HCT116 (cell line): Measurements from ENCODE around the gene LTB4R2. TPM values are rescaled to one million over a fixed set of nuclear protein-coding genes. Genes with fewer than 3 reads are reported as not detected.

Source experiments
- ATAC-seq: fragments of 200-7000 bp; cut with Tn5 transposase; 2 replicates; pipeline ENCODE4 v1.9.1; 2020; ENCODE audit warnings: mild to moderate bottlenecking, moderate library complexity
- BruUV-seq: library from RNA; stranded (reverse); fragments of 400-500 nt; replicated peaks from 2 replicates; lab custom pipeline; 2021; lab: Mats Ljungman, UMichigan
- CTCF ChIA-PET: fragments of 300-600 bp; sonication (Branson Sonifier 250); formaldehyde crosslinking; loops from one replicate; lab custom pipeline; 2021; ENCODE audit warnings: antibody characterized with exemption; lab: Charles Lee
- POLR2A ChIA-PET: fragments of 300-600, 350-600 bp; sonication (Branson Sonifier 250); formaldehyde crosslinking; loops from one replicate; lab custom pipeline; 2021; ENCODE audit warnings: antibody characterized with exemption; lab: Charles Lee
- RAD21 ChIA-PET, 2 experiments: fragments of 300-600 bp; sonication (Branson Sonifier 250); formaldehyde crosslinking; loops; one replicate each; lab custom pipeline; 2023; ENCODE audit warnings: low total read pairs in 2 of 2; ENCODE audit not compliant: uncharacterized antibody in 2 of 2, unreplicated experiment in 2 of 2, low non-redundant PET in 1 of 2; lab: Charles Lee
- DNase-seq: peaks from one replicate; pipeline ENCODE4 v3.0.0-alpha.2; 2010; ENCODE audit warnings: low read depth, low spot score
- H2AFZ ChIP-seq: fragments of 200-600 bp; shearing (Covaris generic), sonication (generic); 2 replicates; pipeline ENCODE4 v1.6.1; 2017; ENCODE audit warnings: low read depth, mixed run types, mixed read lengths, antibody characterized with exemption, low read length; ENCODE audit not compliant: poor library complexity, severe bottlenecking
- H3K27ac ChIP-seq: 2 replicates; pipeline ENCODE4 v1.5.1; 2012; ENCODE audit warnings: low read depth, low read length
- H3K27me3 ChIP-seq: fragments of 200-600 bp; sonication (generic); 2 replicates; pipeline ENCODE4 v1.6.1; 2016; ENCODE audit warnings: mixed run types, low read length, mixed read lengths; ENCODE audit not compliant: insufficient read depth
- H3K36me3 ChIP-seq, 2 experiments: fragments of 200-500 bp in 1 of 2; fragments of 200-600 bp in 1 of 2; sonication (Bioruptor generic) in 1 of 2; sonication (generic) in 1 of 2; 2 replicates each; pipeline versions ENCODE4 v1.5.1 to v1.6.1; 2014 to 2016; ENCODE audit warnings: low read length in 2 of 2, inconsistent platforms in 1 of 2, mixed read lengths in 1 of 2, mixed run types in 1 of 2; ENCODE audit not compliant: insufficient read depth in 2 of 2, control insufficient read depth in 1 of 2
- H3K4me1 ChIP-seq, 2 experiments: fragments of 200-600 bp in 1 of 2; sonication (generic) in 1 of 2; 2 replicates each; pipeline versions ENCODE4 v1.5.1 to v1.6.1; 2012 to 2017; ENCODE audit warnings: low read length in 2 of 2, inconsistent platforms in 1 of 2, mild to moderate bottlenecking in 1 of 2, mixed read lengths in 1 of 2, mixed run types in 1 of 2, moderate library complexity in 1 of 2; ENCODE audit not compliant: insufficient read depth in 2 of 2, control insufficient read depth in 1 of 2
- H3K4me2 ChIP-seq: fragments of 200-600 bp; sonication (generic); 2 replicates; pipeline ENCODE4 v1.6.1; 2017; ENCODE audit warnings: mixed run types, low read length, mixed read lengths
- H3K4me3 ChIP-seq, 2 experiments: fragments of 200-600 bp in 1 of 2; sonication (generic) in 1 of 2; replicated peaks in 1 of 2; 2 replicates each; pipeline ENCODE4 v1.5.1; 2011 to 2016; ENCODE audit warnings: low read length in 2 of 2, control low read depth in 1 of 2, low read depth in 1 of 2, mild to moderate bottlenecking in 1 of 2, mixed read lengths in 1 of 2, mixed run types in 1 of 2
- H3K79me2 ChIP-seq: fragments of 200-600 bp; sonication (generic); 2 replicates; pipeline ENCODE4 v1.6.1; 2017; ENCODE audit warnings: mild to moderate bottlenecking, mixed run types, low read length, moderate library complexity, mixed read lengths; ENCODE audit not compliant: insufficient read depth
- H3K9ac ChIP-seq: fragments of 200-600 bp; sonication (generic); 2 replicates; pipeline ENCODE4 v1.6.1; 2016; ENCODE audit warnings: low read length, mixed read lengths
- H3K9me2 ChIP-seq: fragments of 200-600 bp; sonication (generic), shearing (Covaris generic); 2 replicates; pipeline ENCODE4 v1.6.1; 2017; ENCODE audit warnings: mixed run types, mild to moderate bottlenecking, moderate library complexity; ENCODE audit not compliant: insufficient read depth
- H3K9me3 ChIP-seq, 2 experiments: fragments of 200-500 bp in 1 of 2; fragments of 200-600 bp in 1 of 2; sonication (Bioruptor generic) in 1 of 2; sonication (generic) in 1 of 2; 2 replicates each; pipeline ENCODE4 v1.6.1; 2014 to 2017; ENCODE audit warnings: low read length in 2 of 2, mixed read lengths in 2 of 2, inconsistent platforms in 1 of 2, low read depth in 1 of 2, mild to moderate bottlenecking in 1 of 2, mixed run types in 1 of 2, moderate library complexity in 1 of 2; ENCODE audit not compliant: control insufficient read depth in 1 of 2, insufficient read depth in 1 of 2
- H4K20me1 ChIP-seq: fragments of 200-600 bp; sonication (generic), shearing (Covaris generic); 2 replicates; pipeline ENCODE4 v1.6.1; 2017; ENCODE audit warnings: mixed run types, mild to moderate bottlenecking, moderate library complexity; ENCODE audit not compliant: insufficient read depth
- EGR1 ChIP-seq: IDR thresholded peaks from 2 replicates; pipeline ENCODE4 v1.6.1; 2012; ENCODE audit warnings: low read depth
- ELF1 ChIP-seq: IDR thresholded peaks from 2 replicates; pipeline ENCODE4 v1.6.1; 2012; ENCODE audit warnings: low read depth, borderline replicate concordance
- EZH2 ChIP-seq: fragments of 200-600 bp; sonication (generic); IDR thresholded peaks from 2 replicates; pipeline ENCODE4 v1.6.1; 2017; ENCODE audit warnings: antibody characterized with exemption, mixed run types
- EZH2phosphoT487 ChIP-seq: fragments of 200-600 bp; IDR thresholded peaks from 2 replicates; pipeline ENCODE4 v1.6.1; 2018; ENCODE audit warnings: antibody characterized with exemption, borderline replicate concordance
- JUND ChIP-seq: IDR thresholded peaks from 2 replicates; pipeline ENCODE4 v1.6.1; 2012
- MAX ChIP-seq: IDR thresholded peaks from 2 replicates; pipeline ENCODE4 v1.6.1; 2012
- POLR2AphosphoS5 ChIP-seq: IDR thresholded peaks from 2 replicates; pipeline ENCODE4 v1.6.1; 2011; ENCODE audit warnings: mild to moderate bottlenecking, low read depth, low read length, moderate library complexity
- SP1 ChIP-seq: IDR thresholded peaks from 2 replicates; pipeline ENCODE4 v1.6.1; 2012; ENCODE audit warnings: low read depth
- TCF7L2 ChIP-seq: IDR thresholded peaks from 2 replicates; pipeline ENCODE4 v1.7.0; 2011; ENCODE audit warnings: borderline replicate concordance, inconsistent platforms; ENCODE audit not compliant: insufficient read depth, insufficient read length; ENCODE audit errors: extremely low read depth
- YY1 ChIP-seq: IDR thresholded peaks from 2 replicates; pipeline ENCODE4 v1.6.1; 2011; ENCODE audit warnings: low read length, low read depth, moderate library complexity, mild to moderate bottlenecking; ENCODE audit not compliant: insufficient replicate concordance; ENCODE audit errors: extremely low read depth
- ZFX ChIP-seq: fragments of 450-650 bp; IDR thresholded peaks from 2 replicates; pipeline ENCODE4 v1.6.1; 2017
- intact Hi-C: fragments of 100-400 bp; cut with micrococcal nuclease; formaldehyde crosslinking; loops from 2 replicates; pipeline ENCODE4 v1.10.0; 2022
- total RNA-seq: library from RNA; stranded (reverse); gene quantifications from one replicate; pipeline ENCODE4 v1.2.1, GENCODE V29; 2021; ENCODE audit not compliant: unreplicated experiment

The LTB4R2 gene
- total RNA-seq, 1 experiment from 2014 or later, result 15.4 TPM

GRCh38 chr14:24313913-24314312 is 4.0 kb downstream of the LTB4R2 start:
- ChIA-PET CTCF (interaction anchor here (0.8 kb wide), 1 partner anchor 19 kb away, joined by 3 read pairs; no protein-coding TSS in a partner anchor), POLR2A (no interaction called here), RAD21 (interaction anchor here in 1 of 2 experiments (1.1 kb wide), 1 partner anchor 20 kb away, joined by 3 read pairs; no protein-coding TSS in a partner anchor)
- Histone ChIP-seq H3K27me3 (no peaks in the 10 kb centered on the region), H3K27ac (no peak overlapping the region), H2AFZ (no peak overlapping the region), H3K4me3 (no peak overlapping the region), H4K20me1 (no peaks in the 10 kb centered on the region), H3K79me2 (no peaks in the 10 kb centered on the region), H3K4me2 (no peak overlapping the region), H3K9ac (no peak overlapping the region), H3K9me2 (no peaks in the 10 kb centered on the region), H3K9me3 (no peaks in the 10 kb centered on the region), H3K4me1 (peaks cover 11 to 24% of the 10 kb centered on the region in 2 experiments), H3K36me3 (peaks cover 0 to 1% of the 10 kb centered on the region in 2 experiments; a peak in 2 of 4 replicates)
- no peak for TF ChIP-seq JUND
- no peak for TF ChIP-seq EZH2phosphoT487
- TF ChIP-seq TCF7L2, result no peak
- TF ChIP-seq YY1, result no peak
- no peak for TF ChIP-seq ZFX
- no peak for TF ChIP-seq EGR1
- TF ChIP-seq EZH2, result no peak
- TF ChIP-seq ELF1, result no peak
- TF ChIP-seq SP1, result no peak
- no peak for TF ChIP-seq POLR2AphosphoS5
- no peak for TF ChIP-seq MAX
- BruUV-seq, result no TSS peak
- ATAC-seq, result no peak
- intact Hi-C loops, result no loop called here
- DNase-seq, result no peak
